T47D (cell line): ENCODE data around the gene WFDC10B.
"Not testable (repeated sequence)": the region's sequence is repeated elsewhere in the genome, so short reads cannot be mapped to it uniquely, and the experiment has no call there.

Experiments used
- DNase-seq, 2 experiments: peaks; one replicate each; pipeline versions ENCODE4 v3.0.0 to v3.0.0-alpha.2; 2011 to 2012; ENCODE audit warnings: low read depth in 1 of 2, low spot score in 1 of 2
- JUND ChIP-seq: IDR thresholded peaks from 2 replicates; pipeline ENCODE4 v1.6.1; 2012; ENCODE audit warnings: low read depth
- in situ Hi-C: cut with HindIII; loops from 2 replicates; pipeline ENCODE4 v1.10.0; 2016; ENCODE audit warnings: low sequenced_read_pairs, low pct_unique_long_range_greater_than_20kb

WFDC10B gene

GRCh38 chr20:45704969-45705637, at the start of gene WFDC10B:
TSS of gene WFDC10B (minus strand) at chr20:45705019. CDS start at chr20:45685992, 19,027 bp downstream.
- in situ Hi-C loops = no loop called here
- TF ChIP-seq JUND = no peak

GRCh38 chr20:45752746-45753145, 47.9 kb upstream of the WFDC10B start:
- in situ Hi-C loops = no loop called here
- TF ChIP-seq JUND = no peak
- DNase-seq = no peak

More at GRCh38 chr20:45704969-45705637, at the start of gene WFDC10B:
- no peak for DNase-seq

GRCh38 chr20:45751721-45752120, 46.9 kb upstream of the WFDC10B start:
- in situ Hi-C loops = no loop called here
- TF ChIP-seq JUND = no peak
- DNase-seq = no peak

- TF ChIP-seq JUND = no peak
- no peak for DNase-seq
- in situ Hi-C loops = no loop called here
Observed at GRCh38 chr20:45745015-45745414, 40.2 kb upstream of the WFDC10B start.

GRCh38 chr20:45742596-45742995, 37.8 kb upstream of the WFDC10B start:
- DNase-seq = no peak
- TF ChIP-seq JUND = no peak
- in situ Hi-C loops = no loop called here

- no peak for TF ChIP-seq JUND
- no peak for DNase-seq
- in situ Hi-C loops = no loop called here
Observed at GRCh38 chr20:45735988-45736387, 31.2 kb upstream of the WFDC10B start.

GRCh38 chr20:45735552-45735951, 30.7 kb upstream of the WFDC10B start:
- no peak for TF ChIP-seq JUND
- in situ Hi-C loops = no loop called here
- DNase-seq = no peak

GRCh38 chr20:45732199-45732598, 27.4 kb upstream of the WFDC10B start:
- DNase-seq = no peak
- in situ Hi-C loops = no loop called here
- TF ChIP-seq JUND = no peak

- DNase-seq = no peak
- TF ChIP-seq JUND = no peak
- in situ Hi-C loops = no loop called here
Observed at GRCh38 chr20:45727044-45727443, 22.2 kb upstream of the WFDC10B start.

- in situ Hi-C loops = no loop called here
- no peak for TF ChIP-seq JUND
- no peak for DNase-seq
Observed at GRCh38 chr20:45725134-45725533, 20.3 kb upstream of the WFDC10B start.

- in situ Hi-C loops = no loop called here
- TF ChIP-seq JUND = no peak
- no peak for DNase-seq
Observed at GRCh38 chr20:45722047-45722446, 17.2 kb upstream of the WFDC10B start, which contains the start of gene SPINT4. TSS of gene SPINT4 (plus strand) at chr20:45722347. CDS start at chr20:45722368, 21 bp downstream.

GRCh38 chr20:45716141-45716688, 11.4 kb upstream of the WFDC10B start:
- in situ Hi-C loops, DNase-seq: not testable (repeated sequence)

GRCh38 chr20:45701873-45702272, 2.9 kb downstream of the WFDC10B start, which contains the start of gene WFDC13:
TSS of gene WFDC13 (plus strand) at chr20:45702038. CDS start at chr20:45702124, 86 bp downstream.
- no peak for TF ChIP-seq JUND
- in situ Hi-C loops = no loop called here

More at GRCh38 chr20:45701873-45702272, 2.9 kb downstream of the WFDC10B start, which contains the start of gene WFDC13:
- DNase-seq = no peak
